H1 (cell line): ENCODE measurements around the gene RDH16.

Experiments used
- ATF3 ChIP-seq: IDR thresholded peaks from 2 replicates; pipeline ENCODE4 v1.6.1; 2011; ENCODE audit warnings: low read depth, mild to moderate bottlenecking, low read length; ENCODE audit not compliant: insufficient read depth
- BCL11A ChIP-seq, 2 experiments: IDR thresholded peaks; one replicate each; pipeline ENCODE4 v1.6.1; 2011; ENCODE audit warnings: low read depth in 2 of 2, low read length in 2 of 2, mild to moderate bottlenecking in 2 of 2
- EP300 ChIP-seq, 2 experiments: IDR thresholded peaks; 1 replicate in 1 of 2; 2 replicates in 1 of 2; pipeline ENCODE4 v1.6.1; 2011 to 2012; ENCODE audit warnings: low read depth in 2 of 2, low read length in 2 of 2, mild to moderate bottlenecking in 2 of 2, borderline replicate concordance in 1 of 2, inconsistent platforms in 1 of 2, moderate library complexity in 1 of 2
- EZH2 ChIP-seq: fragments of 200-600 bp; sonication (generic); IDR thresholded peaks from 2 replicates; pipeline ENCODE4 v1.7.1; 2012; ENCODE audit warnings: low read depth, mild to moderate bottlenecking, moderate library complexity, low read length, inconsistent platforms; ENCODE audit not compliant: severe bottlenecking
- GABPA ChIP-seq: IDR thresholded peaks from 2 replicates; pipeline ENCODE4 v1.6.1; 2011; ENCODE audit warnings: mild to moderate bottlenecking, low read length, moderate library complexity, borderline replicate concordance; ENCODE audit not compliant: insufficient read depth
- GTF2F1 ChIP-seq: IDR thresholded peaks from 2 replicates; pipeline ENCODE4 v1.6.1; 2012; ENCODE audit warnings: low read depth, low read length, improper control_type of control experiment, borderline replicate concordance
- POLR2A ChIP-seq, 2 experiments: IDR thresholded peaks; 1 replicate in 1 of 2; 2 replicates in 1 of 2; pipeline ENCODE4 v1.6.1; 2011; ENCODE audit warnings: low read depth in 2 of 2, low read length in 2 of 2, mild to moderate bottlenecking in 2 of 2; ENCODE audit errors: control extremely low read depth in 1 of 2
- POLR2AphosphoS5 ChIP-seq: IDR thresholded peaks from 2 replicates; pipeline ENCODE4 v1.6.1; 2011; ENCODE audit warnings: low read depth, low read length
- RFX5 ChIP-seq: IDR thresholded peaks from 2 replicates; pipeline ENCODE4 v1.6.1; 2011; ENCODE audit warnings: low read depth, low read length, improper control_type of control experiment, borderline replicate concordance
- RNF2 ChIP-seq: fragments of 200-900, 300-1000 bp; sonication (generic); IDR thresholded peaks from 2 replicates; pipeline ENCODE4 v1.7.1; 2016; ENCODE audit warnings: borderline replicate concordance, low read depth, mild to moderate bottlenecking, antibody characterized with exemption, low read length; ENCODE audit not compliant: poor library complexity, severe bottlenecking; ENCODE audit errors: missing control alignments
- SP2 ChIP-seq: IDR thresholded peaks from 2 replicates; pipeline ENCODE4 v1.6.1; 2012; ENCODE audit warnings: mild to moderate bottlenecking, low read length, inconsistent platforms
- TF ChIP-seq, protein P1 (sequence below), 3 experiments: IDR thresholded peaks; 1 replicate in 2 of 3; 2 replicates in 1 of 3; pipeline versions ENCODE4 v1.5.1 to v1.6.1; 2011; ENCODE audit warnings: low read length in 3 of 3, mild to moderate bottlenecking in 3 of 3, inconsistent platforms in 2 of 3, low read depth in 1 of 3, moderate library complexity in 1 of 3; ENCODE audit not compliant: insufficient read depth in 1 of 3; ENCODE audit errors: control extremely low read depth in 1 of 3

- no peak for TF ChIP-seq POLR2A (IDR thresholded peaks at IDR 0.05; ENCODE audit: control extremely low read depth in 1 of 2, low read depth in 2 of 2, low read length in 2 of 2)
- no peak for TF ChIP-seq GTF2F1
- TF ChIP-seq, protein P1, sequence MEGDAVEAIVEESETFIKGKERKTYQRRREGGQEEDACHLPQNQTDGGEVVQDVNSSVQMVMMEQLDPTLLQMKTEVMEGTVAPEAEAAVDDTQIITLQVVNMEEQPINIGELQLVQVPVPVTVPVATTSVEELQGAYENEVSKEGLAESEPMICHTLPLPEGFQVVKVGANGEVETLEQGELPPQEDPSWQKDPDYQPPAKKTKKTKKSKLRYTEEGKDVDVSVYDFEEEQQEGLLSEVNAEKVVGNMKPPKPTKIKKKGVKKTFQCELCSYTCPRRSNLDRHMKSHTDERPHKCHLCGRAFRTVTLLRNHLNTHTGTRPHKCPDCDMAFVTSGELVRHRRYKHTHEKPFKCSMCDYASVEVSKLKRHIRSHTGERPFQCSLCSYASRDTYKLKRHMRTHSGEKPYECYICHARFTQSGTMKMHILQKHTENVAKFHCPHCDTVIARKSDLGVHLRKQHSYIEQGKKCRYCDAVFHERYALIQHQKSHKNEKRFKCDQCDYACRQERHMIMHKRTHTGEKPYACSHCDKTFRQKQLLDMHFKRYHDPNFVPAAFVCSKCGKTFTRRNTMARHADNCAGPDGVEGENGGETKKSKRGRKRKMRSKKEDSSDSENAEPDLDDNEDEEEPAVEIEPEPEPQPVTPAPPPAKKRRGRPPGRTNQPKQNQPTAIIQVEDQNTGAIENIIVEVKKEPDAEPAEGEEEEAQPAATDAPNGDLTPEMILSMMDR (IDR thresholded peaks at IDR 0.05; ENCODE audit: control extremely low read depth in 1 of 3, insufficient read depth in 1 of 3, low read depth in 1 of 3, low read length in 3 of 3), result no peak
- no peak for TF ChIP-seq RFX5
- no peak for TF ChIP-seq EP300 (IDR thresholded peaks at IDR 0.05; ENCODE audit: borderline replicate concordance in 1 of 2, low read depth in 2 of 2, low read length in 2 of 2)
- TF ChIP-seq GABPA, result no peak
- no peak for TF ChIP-seq POLR2AphosphoS5
- TF ChIP-seq SP2, result no peak
- TF ChIP-seq EZH2, result no peak
- TF ChIP-seq ATF3, result no peak
- TF ChIP-seq RNF2, result no peak
- TF ChIP-seq BCL11A (IDR thresholded peaks at IDR 0.05; ENCODE audit: low read depth in 2 of 2, low read length in 2 of 2), result no peak
Measured at GRCh38 chr12:56957229-56958052, at the start of gene RDH16.
